GM12878 (cell line): ENCODE measurements around the gene CSNK1G1. TPM values are rescaled to one million over a fixed set of nuclear protein-coding genes. Genes with fewer than 3 reads are reported as not detected.
A peak's percentile ranks its signal among the peaks of the same experiment; 100 is the strongest.

ENCODE experiments used
- ATAC-seq: fragments of 200-7000 bp; cut with Tn5 transposase; 3 replicates; pipeline ENCODE4 v1.9.1; 2020; ENCODE audit warnings: mild to moderate bottlenecking, moderate library complexity
- BruUV-seq: library from RNA; stranded (reverse); fragments of 400-500 nt; replicated peaks from 2 replicates; lab custom pipeline; 2021; lab: Mats Ljungman, UMichigan
- CTCF ChIA-PET: fragments of 300-600 bp; sonication (Branson Sonifier 250); formaldehyde crosslinking; extraction: SDS; loops from one replicate; lab custom pipeline; 2021; ENCODE audit warnings: inconsistent platforms; lab: Yijun Ruan, JAX
- POLR2A ChIA-PET: fragments of 350-600 bp; formaldehyde crosslinking; extraction: SDS; loops from one replicate; lab custom pipeline; 2021; ENCODE audit warnings: inconsistent platforms; lab: Charles Lee
- RAD21 ChIA-PET: fragments of 300-600 bp; sonication (Branson Sonifier 250); formaldehyde crosslinking; loops from one replicate; lab custom pipeline; 2023; ENCODE audit warnings: antibody characterized with exemption; ENCODE audit not compliant: unreplicated experiment; lab: Charles Lee
- SMC1A ChIA-PET: fragments of 300-600 bp; sonication (Branson Sonifier 250); formaldehyde crosslinking; loops from one replicate; lab custom pipeline; 2023; ENCODE audit not compliant: unreplicated experiment, uncharacterized antibody; lab: Charles Lee
- DNase-seq: peaks from one replicate; pipeline ENCODE4 v3.0.0-alpha.2; 2011; ENCODE audit warnings: low read depth, low spot score
- FAIRE-seq: peaks from 3 replicates; lab custom pipeline; 2011; peaks lifted over from hg19 to GRCh38; lab: Jason Lieb, UNC
- H2AFZ ChIP-seq: 2 replicates; pipeline ENCODE4 v1.6.0; 2011; ENCODE audit warnings: low read depth, low read length, control low read depth; ENCODE audit not compliant: control insufficient read depth
- H3K27ac ChIP-seq: 2 replicates; pipeline ENCODE4 v1.5.1; 2011; ENCODE audit warnings: control low read depth; ENCODE audit not compliant: control insufficient read depth, insufficient read depth
- H3K27me3 ChIP-seq, 2 experiments: replicated peaks in 1 of 2; 2 replicates each; pipeline versions ENCODE4 v1.6.0 to v1.6.1; 2011; ENCODE audit warnings: low read length in 1 of 2; ENCODE audit not compliant: control insufficient read depth in 2 of 2, insufficient read depth in 2 of 2
- H3K36me3 ChIP-seq, 2 experiments: 2 replicates each; pipeline ENCODE4 v1.5.1; 2011; ENCODE audit warnings: low read length in 1 of 2; ENCODE audit not compliant: control insufficient read depth in 2 of 2, insufficient read depth in 2 of 2
- H3K4me1 ChIP-seq: 2 replicates; pipeline ENCODE4 v1.6.1; 2011; ENCODE audit warnings: mild to moderate bottlenecking, low read length, moderate library complexity, mixed read lengths; ENCODE audit not compliant: control insufficient read depth, insufficient read depth
- H3K4me2 ChIP-seq: 2 replicates; pipeline ENCODE4 v1.6.0; 2011; ENCODE audit warnings: control low read depth; ENCODE audit not compliant: control insufficient read depth, insufficient read depth
- H3K4me3 ChIP-seq: fragments of 200-600 bp; sonication (generic); 2 replicates; pipeline ENCODE4 v1.5.1; 2016
- H3K79me2 ChIP-seq: 2 replicates; pipeline ENCODE4 v1.6.0; 2011; ENCODE audit warnings: low read length; ENCODE audit not compliant: control insufficient read depth, insufficient read depth
- H3K9ac ChIP-seq: 2 replicates; pipeline ENCODE4 v1.8.0; 2011; ENCODE audit warnings: low read length, control low read depth, mixed read lengths; ENCODE audit not compliant: control insufficient read depth, insufficient read depth
- H3K9me3 ChIP-seq: replicated peaks from 3 replicates; pipeline ENCODE4 v1.5.1; 2011; ENCODE audit warnings: mild to moderate bottlenecking, low read length; ENCODE audit not compliant: control insufficient read depth, insufficient read depth
- H4K20me1 ChIP-seq: 2 replicates; pipeline ENCODE4 v1.6.0; 2011; ENCODE audit not compliant: control insufficient read depth, insufficient read depth
- CHD4 ChIP-seq: fragments of 200-600 bp; sonication (generic); IDR thresholded peaks from 2 replicates; pipeline ENCODE4 v1.6.1; 2016; ENCODE audit warnings: mild to moderate bottlenecking
- ZNF274 ChIP-seq: IDR thresholded peaks from one replicate; pipeline ENCODE4 v1.8.0; 2011; ENCODE audit not compliant: insufficient read length, insufficient read depth
- WGBS: methylation state at CpG from one replicate; pipeline ENCODE4 v1.1.6; 2016; ENCODE audit warnings: low lambda C conversion rate; ENCODE audit not compliant: insufficient replicate concordance, insufficient coverage; ENCODE audit errors: missing lambda C conversion rate; 5-methylcytosine and 5-hydroxymethylcytosine counted together
- in situ Hi-C: fragments of 300-500 bp; cut with MboI; formaldehyde crosslinking; loops from 9 replicates; pipeline ENCODE4 v1.14.3; 2018; ENCODE audit warnings: mixed read lengths
- intact Hi-C: fragments of 100-400 bp; cut with micrococcal nuclease; formaldehyde crosslinking; loops from one replicate; pipeline ENCODE4 v1.14.2; 2022; ENCODE audit not compliant: unreplicated experiment
- polyA plus RNA-seq, 11 experiments: library from polyadenylated mRNA; depleted of rRNA in 4 of 11; unstranded in 6 of 11; stranded (reverse) in 5 of 11; fragments of >200 nt; fragmentation: Nextera tagmentation in 4 of 11; fragmentation: Illumina TruSeq in 1 of 11; extraction: Ambion mirVana in 4 of 11; extraction: Trizol in 1 of 11; gene quantifications; 1 replicate in 1 of 11; 2 replicates in 10 of 11; pipeline versions ENCODE4 v1.2.1 to v1.2.3, GENCODE V29; 2011 to 2016; ENCODE audit warnings: inconsistent platforms in 2 of 11, missing spikeins in 2 of 11, low read depth in 1 of 11
- total RNA-seq, 4 experiments: library from RNA; depleted of rRNA in 3 of 4; stranded (reverse); fragments of >200 nt in 3 of 4; fragmentation: Illumina TruSeq in 1 of 4; extraction: Trizol in 1 of 4; gene quantifications; 2 replicates each; pipeline versions ENCODE4 v1.2.1 to v1.2.3, GENCODE V29; 2013 to 2021
- TF ChIP-seq, protein P1 (sequence below): fragments of 450-650 bp; IDR thresholded peaks from 2 replicates; pipeline ENCODE4 v1.6.1; 2016; ENCODE audit warnings: mild to moderate bottlenecking
- TF ChIP-seq, protein P2 (sequence below): IDR thresholded peaks from 2 replicates; pipeline ENCODE4 v1.6.1; 2011; ENCODE audit warnings: low read depth, mild to moderate bottlenecking, low read length, moderate library complexity, borderline replicate concordance; ENCODE audit errors: extremely low read depth

The CSNK1G1 gene
- total and polyA plus RNA-seq, 10 of the 15 experiments (the other 5 are each of a cell fraction or from before 2014, with no cell fraction given): 6.1 to 23.4 (median 15.3) TPM

DNA sequence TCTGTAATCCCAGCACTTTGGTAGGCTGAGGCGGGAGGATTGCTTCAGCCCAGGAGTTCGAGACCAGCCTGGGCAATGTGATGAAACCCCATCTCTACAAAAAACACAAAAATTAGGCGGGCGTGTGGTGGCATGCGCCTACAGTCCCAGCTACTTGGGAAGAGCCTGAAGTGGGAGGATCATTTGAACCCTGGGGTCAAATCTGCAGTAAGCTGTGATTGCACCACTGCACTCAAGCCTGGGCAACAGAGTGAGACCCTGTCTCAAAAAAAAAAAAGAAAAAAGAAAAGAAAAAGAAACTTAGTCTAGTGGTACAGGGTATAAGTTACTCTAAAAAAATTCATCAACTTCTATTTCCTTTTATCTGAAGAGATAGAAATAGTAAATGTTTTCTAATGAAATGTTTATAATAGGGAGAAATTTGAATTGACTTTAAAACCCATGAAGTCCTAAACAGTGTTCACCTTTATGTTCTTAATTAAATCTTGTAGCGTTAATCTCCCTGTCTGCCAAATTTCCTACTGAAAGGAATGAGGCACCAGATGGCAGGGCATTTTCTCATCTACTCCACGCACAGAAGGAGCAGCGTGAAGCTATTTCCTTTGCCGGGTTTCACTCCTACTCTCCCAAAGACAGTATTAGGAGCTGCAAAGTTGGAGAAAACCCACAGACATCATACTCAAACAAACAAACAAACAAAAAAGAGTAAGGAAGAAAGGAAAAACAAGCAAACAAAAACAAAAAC, 23.4 kb upstream of the CSNK1G1 start:
- no peak for FAIRE-seq
- peak overlapping the region; percentile 77 for H3K4me2 ChIP-seq
- ChIA-PET POLR2A (no interaction called here), SMC1A (interaction anchor here (0.7 to 1.7 kb wide), 5 partner anchors 8 to 128 kb away, joined by 3 to 5 read pairs (median 4); partner anchors contain the start of gene TRIP4), CTCF (interaction anchor here (0.9 to 1.3 kb wide), 3 partner anchors 226 to 349 kb away, joined by 3 to 4 read pairs (median 3); no protein-coding TSS in a partner anchor), RAD21 (interaction anchor here (0.6 kb wide), 1 partner anchor 312 kb away, joined by 3 read pairs; no protein-coding TSS in a partner anchor)
- ATAC-seq: no peak
- no peak for DNase-seq
- peak overlapping the region; percentile 60 for H2AFZ ChIP-seq
- intact Hi-C loops: no loop called here
- H3K4me3 ChIP-seq: peak overlapping the region; percentile 80
- in situ Hi-C loops: no loop called here
- H4K20me1 ChIP-seq: no peaks in the 10 kb centered on the region
- peaks cover 24% of the 10 kb centered on the region for H3K79me2 ChIP-seq
- H3K27me3 ChIP-seq: no peaks in the 10 kb centered on the region
- no peaks in the 10 kb centered on the region for H3K9me3 ChIP-seq
- WGBS: 78% methylated on average over 9 of the region's 9 CpGs
- TF ChIP-seq CHD4: no peak
- TF ChIP-seq, protein P1, sequence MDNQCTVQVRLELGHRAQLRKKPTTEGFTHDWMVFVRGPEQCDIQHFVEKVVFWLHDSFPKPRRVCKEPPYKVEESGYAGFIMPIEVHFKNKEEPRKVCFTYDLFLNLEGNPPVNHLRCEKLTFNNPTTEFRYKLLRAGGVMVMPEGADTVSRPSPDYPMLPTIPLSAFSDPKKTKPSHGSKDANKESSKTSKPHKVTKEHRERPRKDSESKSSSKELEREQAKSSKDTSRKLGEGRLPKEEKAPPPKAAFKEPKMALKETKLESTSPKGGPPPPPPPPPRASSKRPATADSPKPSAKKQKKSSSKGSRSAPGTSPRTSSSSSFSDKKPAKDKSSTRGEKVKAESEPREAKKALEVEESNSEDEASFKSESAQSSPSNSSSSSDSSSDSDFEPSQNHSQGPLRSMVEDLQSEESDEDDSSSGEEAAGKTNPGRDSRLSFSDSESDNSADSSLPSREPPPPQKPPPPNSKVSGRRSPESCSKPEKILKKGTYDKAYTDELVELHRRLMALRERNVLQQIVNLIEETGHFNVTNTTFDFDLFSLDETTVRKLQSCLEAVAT: peak; percentile 59; the same call in 1 of the 2 replicates
- TF ChIP-seq ZNF274: no peak
- TF ChIP-seq, protein P2, sequence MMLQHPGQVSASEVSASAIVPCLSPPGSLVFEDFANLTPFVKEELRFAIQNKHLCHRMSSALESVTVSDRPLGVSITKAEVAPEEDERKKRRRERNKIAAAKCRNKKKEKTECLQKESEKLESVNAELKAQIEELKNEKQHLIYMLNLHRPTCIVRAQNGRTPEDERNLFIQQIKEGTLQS: no peak
- H3K4me1 ChIP-seq: 0 out of 2 replicates have a peak, but pooled peaks cover 3% of the 10 kb centered on the region
- no peak overlapping the region; the same call in 1 of the 2 replicates for H3K27ac ChIP-seq
- no TSS peak for BruUV-seq
- H3K36me3 ChIP-seq: no peaks in the 10 kb centered on the region; a peak in 2 of 4 replicates
- peak overlapping the region; percentile 16; the same call in 1 of the 2 replicates for H3K9ac ChIP-seq
